Prostate gland (tissue), 2 donors: ENCODE results near the gene STUM.

ENCODE experiments used
- CTCF ChIP-seq, 4 experiments: fragments of 200-600 bp in 2 of 4; fragments of 450-650 bp in 2 of 4; sonication (generic) in 2 of 4; IDR thresholded peaks; 1 replicate in 3 of 4; 2 replicates in 1 of 4; pipeline ENCODE4 v1.5.1; 2016 to 2019; ENCODE audit warnings: antibody characterized with exemption in 4 of 4, mild to moderate bottlenecking in 2 of 4, moderate library complexity in 2 of 4
- POLR2A ChIP-seq: fragments of 450-650 bp; IDR thresholded peaks from one replicate; pipeline ENCODE4 v1.6.1; 2016; ENCODE audit warnings: antibody characterized with exemption, mild to moderate bottlenecking
- POLR2AphosphoS5 ChIP-seq: sonication (generic); formaldehyde crosslinking; IDR thresholded peaks from one replicate; pipeline ENCODE4 v1.6.1; 2017; ENCODE audit warnings: antibody characterized with exemption

- TF ChIP-seq CTCF (IDR thresholded peaks at IDR 0.05) = no peak
- TF ChIP-seq POLR2A = no peak
- no peak for TF ChIP-seq POLR2AphosphoS5
Observed at GRCh38 chr1:226642421-226642820, 93.9 kb downstream of the STUM start.
